Measurements from ENCODE around the gene FNDC3B.
"Not testable (repeated sequence)": the region's sequence is repeated elsewhere in the genome, so short reads cannot be mapped to it uniquely, and the experiment has no call there.

Gene FNDC3B

DNA sequence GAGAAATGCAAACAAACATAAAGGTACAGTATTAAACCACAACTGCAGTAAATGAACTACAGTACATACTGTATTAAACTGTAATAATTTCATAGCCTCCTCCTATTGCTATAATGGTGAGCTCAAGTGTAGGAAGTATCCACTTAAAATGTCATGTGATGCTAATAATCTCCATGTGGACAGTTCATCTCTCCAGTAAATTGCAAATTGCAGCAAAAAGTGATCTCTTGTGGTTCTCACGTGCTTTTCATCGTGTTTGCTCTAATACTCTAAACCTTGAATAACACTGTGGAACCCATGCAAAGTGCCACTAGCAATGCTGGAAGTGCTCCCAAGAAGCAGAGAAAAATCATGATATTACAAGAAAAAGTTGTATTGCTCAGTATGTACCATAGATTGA is 9.2 kb upstream of the FNDC3B start:
- DNase-seq (ENCODE audit: extremely low read depth in 1 of 2, low read depth in 1 of 2) = no peak

DNA sequence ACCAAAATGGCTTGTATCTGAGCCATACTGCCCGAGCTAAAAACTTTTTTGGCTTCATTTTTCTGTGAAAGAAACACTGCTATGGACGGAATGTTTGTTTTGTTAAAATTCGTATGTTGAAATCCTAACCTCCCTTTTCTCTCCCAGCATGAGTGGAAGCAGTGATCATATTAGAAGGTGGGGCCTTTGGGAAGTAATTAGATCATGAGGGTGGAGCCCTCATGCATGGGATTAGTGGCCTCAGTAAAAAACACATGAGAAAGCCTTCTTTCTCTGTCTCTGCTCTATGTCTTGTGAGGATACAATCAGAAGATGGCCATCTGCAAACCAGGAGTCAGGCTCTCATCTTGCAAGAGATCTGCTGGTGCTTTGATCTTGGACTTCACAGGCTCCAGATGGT is 7.4 kb upstream of the FNDC3B start:
- DNase-seq (ENCODE audit: extremely low read depth in 1 of 2, low read depth in 1 of 2) = no peak

DNA sequence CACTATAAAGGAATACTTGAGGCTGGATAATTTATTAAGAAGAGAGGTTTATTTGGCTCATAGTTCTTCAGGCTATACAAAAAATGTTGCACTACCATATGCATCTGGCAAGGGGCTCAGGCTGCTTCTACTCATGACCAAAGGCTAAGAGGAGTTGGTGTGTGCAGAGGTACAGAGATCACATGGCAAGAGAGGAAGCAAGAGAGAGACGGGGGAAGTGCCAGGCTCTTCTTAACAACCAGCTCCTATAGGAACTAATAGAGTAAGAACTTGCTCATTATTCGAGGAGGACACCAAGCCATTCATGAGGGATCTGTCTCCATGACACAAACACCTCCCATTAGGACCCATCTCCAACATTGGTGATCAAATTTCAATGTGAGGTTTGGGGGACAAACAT is 6.0 kb upstream of the FNDC3B start:
- DNase-seq (ENCODE audit: extremely low read depth in 1 of 2, low read depth in 1 of 2) = no peak

DNA sequence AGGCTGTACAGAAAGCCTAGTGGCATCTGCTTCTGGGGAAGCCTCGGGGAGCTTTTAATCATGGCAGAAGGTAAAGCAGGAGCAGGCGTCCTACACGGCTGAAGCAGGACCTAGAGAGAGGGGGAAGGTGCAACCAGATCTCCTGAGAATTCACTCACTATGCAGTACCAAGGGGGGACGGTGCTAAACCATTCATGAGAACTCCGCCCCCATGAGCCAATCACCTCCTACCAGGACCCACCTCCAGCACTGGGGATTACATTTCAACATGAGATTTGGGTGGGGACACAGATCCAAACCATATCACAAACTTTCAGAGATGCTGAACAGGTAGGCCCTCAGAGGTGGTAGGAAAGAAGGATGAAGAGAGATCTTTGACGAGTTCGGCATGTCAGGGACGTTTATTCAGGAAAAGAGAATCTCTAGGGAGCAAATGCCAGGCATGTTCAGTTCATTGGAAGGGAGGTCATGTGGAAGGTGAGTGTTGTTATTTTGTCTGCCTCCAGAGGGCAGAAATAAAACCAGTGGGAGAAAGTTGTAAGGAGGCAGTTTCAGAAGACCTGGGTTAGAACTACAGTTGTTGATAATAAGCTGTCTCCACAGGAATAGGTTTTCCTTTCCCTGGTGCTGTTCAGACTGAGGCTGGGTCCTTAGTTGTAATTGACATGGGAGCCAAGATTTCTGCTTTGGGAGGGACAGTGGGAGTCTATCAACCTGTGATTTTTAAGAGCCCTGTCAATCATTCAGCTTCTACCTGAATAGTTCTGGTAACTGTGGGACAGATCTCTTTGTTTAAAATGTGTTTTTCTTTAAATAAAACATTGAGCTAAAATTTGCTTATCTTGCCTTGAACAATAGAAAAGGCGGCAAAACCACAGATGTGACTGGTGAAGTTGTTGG is 4.3 kb upstream of the FNDC3B start:
- DNase-seq (ENCODE audit: extremely low read depth in 1 of 2, low read depth in 1 of 2) = no peak

DNA sequence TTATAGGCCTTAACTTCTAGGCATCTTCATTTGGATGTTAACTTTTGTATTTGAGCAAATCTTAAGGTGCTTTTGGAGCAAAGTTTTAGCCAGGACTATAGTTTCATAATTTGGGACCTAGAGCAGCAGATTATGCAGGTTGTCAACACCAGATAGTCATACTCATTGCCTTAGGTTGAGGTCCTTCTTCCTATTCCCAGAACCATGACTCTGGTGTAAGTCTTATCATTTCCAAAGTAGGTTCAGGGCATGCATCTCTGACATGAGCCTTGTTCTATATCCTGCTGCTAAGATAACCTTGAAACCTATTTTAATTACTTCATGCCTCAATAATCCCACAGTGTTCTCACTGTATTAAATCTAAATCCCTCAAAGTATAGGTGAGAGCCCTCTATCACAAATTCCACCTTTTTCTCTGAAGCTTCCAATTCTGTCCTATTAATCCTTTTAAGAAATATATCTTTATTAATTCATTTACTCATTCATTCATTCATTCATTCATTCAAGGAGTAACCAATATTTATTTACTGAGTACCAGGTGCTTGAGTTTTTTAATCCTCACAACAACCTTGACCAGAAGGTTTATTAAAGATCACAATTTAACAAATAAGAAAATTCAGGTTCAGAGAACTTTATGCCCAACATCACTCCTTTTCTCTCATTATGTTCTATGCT is 2.7 kb upstream of the FNDC3B start:
- no peak for DNase-seq (ENCODE audit: extremely low read depth in 1 of 2, low read depth in 1 of 2)

DNA sequence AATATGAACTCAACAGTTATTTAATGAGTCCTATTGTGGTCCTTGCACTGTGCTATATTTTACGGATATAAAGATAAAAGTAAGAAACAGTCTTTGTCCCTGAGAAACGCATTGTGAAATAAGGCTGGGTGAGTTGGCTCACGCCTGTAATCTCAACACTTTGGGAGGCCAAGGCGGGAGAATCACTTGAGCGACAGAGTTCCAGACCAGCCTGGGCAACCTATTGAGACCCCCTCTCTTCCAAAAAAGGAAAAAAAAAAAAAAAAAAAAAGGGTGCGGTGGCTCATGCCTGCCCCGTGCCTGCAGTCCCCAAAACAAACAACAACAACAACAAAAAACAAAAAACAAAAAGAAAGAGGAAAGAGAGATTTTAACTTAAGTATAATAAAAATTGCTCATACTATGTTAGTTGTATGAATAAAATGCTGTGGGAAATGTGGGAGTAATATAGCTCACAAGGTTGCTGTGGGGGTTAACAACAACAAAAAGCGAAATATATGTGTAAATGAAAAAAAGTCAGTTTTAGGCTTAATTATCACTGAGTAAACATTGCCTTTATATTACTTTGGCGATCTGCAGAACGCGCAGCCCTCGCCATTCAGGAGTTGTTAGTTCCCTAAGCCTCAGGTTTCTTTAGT is 461 bp upstream of the FNDC3B start:
- DNase-seq (ENCODE audit: extremely low read depth in 1 of 2, low read depth in 1 of 2) = no peak

DNA sequence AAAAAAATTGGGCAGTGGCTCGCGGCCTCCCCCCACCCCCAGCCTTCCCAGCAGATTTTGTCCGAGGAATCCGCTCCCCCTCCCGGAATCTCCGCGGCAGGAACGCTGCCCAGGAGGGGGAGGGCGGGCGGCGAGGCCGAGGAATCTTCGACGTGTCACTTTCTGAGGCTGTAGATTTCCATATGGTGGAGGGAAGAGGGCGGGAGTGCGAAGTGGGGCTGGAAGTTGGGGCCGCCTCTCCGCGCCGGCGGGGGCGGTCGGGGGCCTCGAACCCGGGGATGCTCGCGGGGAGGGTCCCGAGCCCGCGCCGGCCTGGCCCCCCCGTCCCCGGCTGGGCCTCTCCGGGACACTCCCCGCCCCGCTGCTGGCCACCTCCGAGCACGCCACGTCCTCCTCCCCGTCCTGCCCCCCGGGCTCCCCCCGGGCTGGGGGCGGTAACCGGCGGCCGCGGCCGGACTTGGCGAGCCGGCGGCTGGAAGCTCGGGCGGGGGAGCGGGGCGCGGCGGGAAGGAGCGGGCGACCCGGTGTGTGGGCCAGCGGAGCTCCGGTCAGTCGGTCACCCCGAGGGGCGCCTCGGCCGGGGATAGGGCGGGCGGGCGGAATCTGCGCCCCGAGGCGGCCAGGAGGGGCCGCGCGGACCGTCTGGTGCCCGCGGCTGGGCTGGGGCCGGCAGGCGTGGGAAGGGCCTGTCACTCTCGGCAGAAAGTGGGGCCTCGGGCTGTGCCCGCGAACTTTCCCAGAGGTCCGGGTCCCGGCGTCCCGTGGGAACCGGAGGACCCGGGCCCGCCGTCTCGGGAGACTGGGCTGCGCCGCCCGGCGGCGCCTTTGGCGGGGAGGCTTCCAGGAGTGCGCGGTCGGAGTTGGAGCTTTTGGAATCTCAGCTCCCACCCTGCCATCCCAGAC is 951 bp downstream of the FNDC3B start:
- peak in 1 of 2 donors; percentile 15 for DNase-seq (ENCODE audit: extremely low read depth in 1 of 2, low read depth in 1 of 2)

DNA sequence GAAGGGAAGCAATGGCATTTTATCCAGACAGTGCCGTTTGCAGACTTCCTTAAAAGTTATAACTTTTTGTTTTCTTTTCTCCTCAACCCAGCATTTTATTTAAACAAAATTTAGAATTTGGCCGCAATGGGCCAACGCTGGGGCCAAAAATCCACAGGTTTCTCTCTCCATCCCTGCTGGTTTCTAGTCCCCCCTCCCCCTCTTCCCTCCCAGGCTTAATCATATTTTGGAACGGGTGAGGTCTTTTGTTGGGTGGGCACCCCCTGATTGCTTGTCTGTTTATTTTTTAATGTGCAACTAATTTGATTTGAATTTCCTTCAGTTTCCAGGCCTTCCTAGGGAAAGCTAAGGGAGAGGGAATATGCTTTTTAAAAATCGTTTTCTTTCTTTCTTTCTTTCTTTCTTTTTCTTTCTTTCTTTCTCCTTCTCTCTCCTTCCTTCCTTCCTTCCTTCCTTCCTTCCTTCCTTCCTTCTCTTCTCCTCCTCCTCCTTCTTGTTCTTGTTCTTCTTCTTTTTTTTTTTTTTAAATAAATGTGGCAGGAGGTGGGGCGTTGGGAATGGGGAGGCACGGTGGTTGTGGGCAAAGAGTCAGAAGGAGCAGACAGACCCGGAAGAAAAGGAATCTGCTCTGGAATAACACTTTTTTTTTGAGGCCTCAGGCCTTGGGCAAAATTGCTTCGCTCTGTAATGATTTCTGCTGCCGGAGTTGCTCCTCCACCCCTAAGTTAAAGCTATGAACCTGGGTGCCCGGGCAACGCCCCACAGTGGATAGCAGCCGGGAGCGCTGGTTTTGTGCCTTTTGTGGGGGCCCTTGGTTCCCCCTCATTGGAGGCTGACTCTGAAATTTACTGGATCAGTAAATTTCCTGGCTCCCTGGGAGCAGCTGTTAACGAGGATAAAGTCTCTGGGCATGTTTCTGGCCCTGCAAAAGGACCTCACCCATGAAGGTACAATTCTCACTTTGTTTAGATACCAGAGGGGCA is 1.9 kb downstream of the FNDC3B start:
- no peak for DNase-seq (ENCODE audit: extremely low read depth in 1 of 2, low read depth in 1 of 2)

DNA sequence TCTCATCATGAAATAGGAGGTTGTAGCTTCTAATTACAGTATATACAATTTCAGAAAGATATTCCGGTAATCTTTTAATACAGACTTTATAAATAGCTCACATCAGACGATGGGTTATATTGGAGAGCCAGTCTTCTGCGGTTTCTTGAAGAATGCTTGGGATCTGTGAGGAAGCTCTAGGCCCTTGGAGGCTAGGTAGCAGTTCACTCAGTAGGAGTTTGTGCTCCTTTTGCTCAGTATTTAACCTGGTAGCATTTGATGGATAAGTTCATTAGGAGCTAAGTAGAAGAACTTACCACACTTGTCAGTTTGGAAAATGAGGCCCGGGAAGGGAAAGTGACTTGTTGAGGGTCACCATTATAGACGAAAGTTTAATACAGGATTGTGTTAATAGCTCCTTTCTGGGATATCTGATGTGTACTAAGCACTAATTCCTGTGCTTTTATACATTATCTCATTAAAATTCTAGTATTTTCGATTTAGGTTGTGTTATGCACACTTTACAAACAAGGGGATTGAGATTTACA is 2.8 kb downstream of the FNDC3B start:
- DNase-seq (ENCODE audit: extremely low read depth in 1 of 2, low read depth in 1 of 2) = no peak

DNA sequence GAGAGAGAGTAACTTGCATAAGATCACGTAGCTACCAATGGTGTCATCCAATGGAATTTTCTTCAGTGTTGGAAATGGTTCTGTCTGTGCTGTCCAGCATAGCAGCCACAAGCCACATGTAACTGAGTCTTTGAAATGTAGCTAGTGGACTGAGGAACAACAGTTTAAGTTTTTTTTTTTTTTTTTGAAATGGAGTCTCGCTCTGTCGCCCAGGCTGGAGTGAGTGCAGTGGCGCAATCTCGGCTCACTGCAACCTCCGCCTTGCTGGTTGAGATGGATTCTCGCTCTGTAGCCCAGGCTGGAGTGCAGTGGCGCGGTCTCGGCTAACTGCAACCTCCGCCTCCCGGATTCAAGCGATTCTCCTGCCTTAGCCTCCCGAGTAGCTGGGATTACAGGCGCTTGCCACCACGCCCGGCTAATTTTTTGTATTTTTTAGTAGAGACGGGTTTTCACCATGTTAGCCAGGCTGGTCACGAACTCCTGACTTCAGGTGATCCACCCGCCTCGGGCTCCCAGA is 3.3 kb downstream of the FNDC3B start:
- not testable (repeated sequence) for DNase-seq (ENCODE audit: extremely low read depth in 1 of 2, low read depth in 1 of 2)

DNA sequence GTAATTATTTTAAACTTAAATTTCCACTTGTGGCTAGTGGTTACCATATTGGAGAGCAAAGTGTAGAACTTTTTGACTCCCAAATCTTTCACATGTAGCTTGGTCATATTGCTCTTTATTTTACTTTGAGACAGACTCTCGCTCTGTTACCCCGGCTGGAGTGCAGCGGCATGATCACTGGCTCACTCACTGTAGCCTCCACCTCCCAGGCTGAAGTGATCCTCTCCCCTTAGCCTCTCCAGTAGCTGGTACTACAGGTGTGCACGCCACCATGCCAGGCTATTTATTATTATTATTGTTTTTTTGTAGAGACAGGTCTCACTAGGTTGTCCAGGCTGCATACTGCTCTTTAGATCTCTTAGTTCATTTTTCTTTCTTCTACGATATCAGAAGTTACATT is 3.9 kb downstream of the FNDC3B start:
- no peak for DNase-seq (ENCODE audit: extremely low read depth in 1 of 2, low read depth in 1 of 2)

DNA sequence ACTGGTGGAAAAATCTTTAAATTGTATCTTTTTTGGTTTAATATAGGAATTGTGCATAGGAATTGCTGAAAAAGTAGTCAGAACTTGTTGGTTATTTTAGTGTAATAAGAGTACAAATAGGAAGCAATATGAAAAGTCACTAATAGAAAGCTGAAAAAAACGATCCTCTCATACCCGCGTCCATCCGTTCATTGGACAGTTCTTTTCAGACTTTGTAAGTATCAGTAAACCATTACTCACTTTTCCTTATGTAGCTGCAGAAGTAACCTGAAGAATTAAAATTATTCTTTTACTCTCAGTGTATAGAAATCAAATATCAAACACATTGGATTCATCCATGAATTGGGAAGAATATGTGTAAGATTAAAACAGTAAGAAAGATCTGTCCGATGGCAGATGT is 4.4 kb downstream of the FNDC3B start:
- no peak for DNase-seq (ENCODE audit: extremely low read depth in 1 of 2, low read depth in 1 of 2)

DNA sequence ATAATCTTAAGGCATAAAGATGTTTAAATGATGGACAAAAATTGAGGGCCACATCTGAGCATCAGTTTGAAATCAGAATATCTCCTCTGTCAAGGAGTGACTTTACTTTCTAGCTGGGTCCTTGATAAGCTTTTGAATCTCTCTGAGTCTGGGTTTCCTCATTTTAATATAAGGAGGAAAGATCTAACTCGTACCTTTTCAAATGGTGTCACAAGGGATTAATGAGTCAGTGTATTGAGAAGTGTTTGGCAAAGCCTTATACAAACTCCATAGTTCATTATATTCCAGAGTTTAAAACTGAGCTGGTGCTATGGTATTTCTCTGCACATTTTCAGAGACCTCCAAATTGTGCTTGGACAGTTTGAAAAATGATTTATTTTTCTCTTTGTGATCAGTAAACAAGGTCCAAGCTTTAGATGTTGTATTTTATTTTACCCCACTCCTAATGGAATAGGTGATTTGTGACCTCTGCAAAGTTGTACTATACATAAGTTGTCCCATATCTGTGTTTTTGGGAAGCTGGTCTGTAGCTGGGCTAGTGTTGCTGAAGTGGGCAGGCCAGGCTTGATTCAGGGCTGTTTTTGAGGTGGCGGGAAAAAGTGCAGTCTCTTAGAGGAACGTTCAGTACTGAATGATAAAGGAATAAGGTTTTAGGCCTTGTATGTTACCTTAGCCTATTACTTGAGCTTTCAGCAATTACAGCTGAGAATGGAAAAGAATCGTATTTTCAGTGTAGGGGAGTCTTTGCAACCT is 5.6 kb downstream of the FNDC3B start:
- no peak for DNase-seq (ENCODE audit: extremely low read depth in 1 of 2, low read depth in 1 of 2)

DNA sequence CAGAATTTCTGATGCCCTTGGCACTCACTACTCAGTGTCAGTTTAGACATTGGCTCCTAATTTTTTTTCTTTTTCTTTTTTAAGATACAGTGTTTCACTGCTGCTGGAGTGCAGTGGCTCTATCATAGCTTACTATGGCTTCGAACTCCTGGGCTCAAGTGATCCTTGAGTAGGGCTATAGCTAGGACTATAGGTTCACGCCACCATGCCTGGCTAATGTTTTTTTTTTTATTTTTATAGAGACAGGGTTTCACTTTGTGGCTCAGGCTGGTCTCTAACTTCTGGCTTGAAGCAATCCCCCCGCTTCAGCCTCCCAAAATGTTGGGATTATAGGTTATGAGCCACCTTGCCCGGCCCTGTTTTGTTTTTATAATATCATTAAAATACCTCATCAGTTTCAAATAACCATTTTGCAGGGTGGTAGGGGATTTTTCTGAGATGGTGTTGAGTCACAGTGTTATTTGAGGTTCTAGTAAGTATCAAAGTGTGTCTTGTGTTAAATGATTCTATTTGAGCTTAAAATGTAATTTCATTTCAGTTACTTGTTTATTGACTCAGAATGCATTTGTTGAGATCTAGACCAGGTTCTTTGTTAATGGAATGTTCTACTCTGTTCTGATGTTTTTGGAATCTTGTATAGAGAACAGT is 7.0 kb downstream of the FNDC3B start:
- DNase-seq (ENCODE audit: extremely low read depth in 1 of 2, low read depth in 1 of 2) = no peak

DNA sequence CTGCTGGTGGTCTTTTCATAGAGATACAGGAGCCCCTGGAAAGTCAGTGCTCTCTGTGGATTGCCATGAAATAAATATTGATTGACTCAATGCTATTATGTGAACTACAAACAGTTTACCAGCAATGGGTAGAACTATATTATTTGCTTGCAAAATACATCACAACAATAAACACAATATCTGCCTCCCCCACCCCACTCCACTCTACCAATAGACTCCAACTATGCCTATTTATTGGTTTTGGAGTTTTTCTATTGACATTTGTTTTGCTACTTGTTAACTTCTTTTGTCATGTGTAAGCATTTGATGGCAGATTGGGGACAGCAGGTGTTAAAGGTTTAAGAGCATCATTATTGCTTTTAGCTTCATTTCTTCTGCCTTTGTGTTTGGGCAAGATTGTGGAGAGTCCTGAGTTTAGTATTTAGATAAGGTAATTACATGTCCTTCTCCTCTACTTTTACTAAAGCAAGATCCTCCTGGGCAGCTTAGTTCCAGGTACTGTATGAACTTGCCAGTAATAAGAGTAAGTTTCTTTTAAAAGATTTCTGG is 8.3 kb downstream of the FNDC3B start:
- DNase-seq (ENCODE audit: extremely low read depth in 1 of 2, low read depth in 1 of 2) = no peak

DNA sequence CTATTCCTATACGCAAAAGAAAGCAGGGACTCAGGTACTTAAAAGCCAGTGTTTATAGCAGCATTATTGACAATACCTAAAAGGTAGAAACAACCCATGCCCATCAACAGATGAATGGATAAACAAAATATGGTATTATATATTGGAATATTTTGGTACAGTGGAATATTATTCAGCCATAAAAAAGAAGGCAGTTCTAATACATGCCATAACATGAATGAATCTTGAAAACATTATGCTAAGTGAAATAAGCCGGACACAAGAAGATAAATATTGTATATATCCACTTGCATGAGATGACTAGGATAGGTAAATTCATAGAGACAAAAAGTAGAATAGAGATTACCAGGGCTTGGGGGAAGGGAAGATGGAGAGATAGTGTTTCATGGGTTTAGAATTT is 9.2 kb downstream of the FNDC3B start:
- DNase-seq (ENCODE audit: extremely low read depth in 1 of 2, low read depth in 1 of 2) = no peak

DNA sequence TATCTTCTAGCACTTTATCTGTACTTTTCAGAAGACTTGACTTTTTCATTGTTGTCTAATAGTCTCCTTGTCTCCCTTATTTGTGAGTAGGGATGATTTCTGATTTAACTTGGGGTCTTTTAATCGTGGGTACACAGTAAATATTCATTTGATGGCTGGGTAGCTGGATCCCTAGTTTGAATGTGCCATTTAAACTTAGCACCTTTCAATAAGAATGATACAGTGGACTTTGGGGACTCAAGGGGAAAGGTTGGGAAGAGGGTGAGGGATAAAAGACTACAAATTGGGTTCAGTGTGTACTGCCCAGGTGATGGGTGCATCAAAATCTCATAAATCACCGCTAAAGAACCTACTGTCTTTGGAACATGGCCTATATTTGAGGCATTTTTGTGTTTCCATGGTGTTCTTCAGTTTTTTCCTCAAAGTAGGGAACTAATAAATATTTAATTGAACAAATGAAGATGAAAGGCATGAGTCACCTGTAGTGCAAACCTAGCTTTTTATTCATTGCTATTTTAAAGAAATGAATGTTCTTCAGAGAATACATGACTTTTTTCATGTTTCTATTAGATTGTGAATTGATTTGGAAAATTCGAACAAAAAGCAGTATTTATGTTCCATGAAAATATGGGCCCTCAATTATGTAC is 12.1 kb downstream of the FNDC3B start:
- no peak for DNase-seq (ENCODE audit: extremely low read depth in 1 of 2, low read depth in 1 of 2)

Measured in activated CD8-positive, alpha-beta memory T cell treated with anti-CD3 and anti-CD28 coated beads for 1 hour (primary cell).